Activated CD4-positive, alpha-beta T cell treated with anti-CD3 and anti-CD28 coated beads, Interleukin-2, amount 10 ng/mL, durations not matched to agents 24 days and 14 days (primary cell): ENCODE measurements around the gene GDF7. TPM values are rescaled to one million over a fixed set of nuclear protein-coding genes. Genes with fewer than 3 reads are reported as not detected.

ENCODE experiments used
- DNase-seq: peaks from one replicate; pipeline ENCODE4 v3.0.0; 2022
- H3K27ac Mint-ChIP-seq: one replicate; pipeline ENCODE4 v1.8.0; 2022; ENCODE audit warnings: mild to moderate bottlenecking, mixed read lengths
- H3K27me3 Mint-ChIP-seq: one replicate; pipeline ENCODE4 v1.8.0; 2022; ENCODE audit warnings: mixed read lengths
- H3K36me3 Mint-ChIP-seq: one replicate; pipeline ENCODE4 v1.8.0; 2022; ENCODE audit warnings: low read depth, mild to moderate bottlenecking, mixed read lengths
- H3K4me1 Mint-ChIP-seq: one replicate; pipeline ENCODE4 v1.8.0; 2021; ENCODE audit warnings: mixed read lengths
- H3K4me3 Mint-ChIP-seq: one replicate; pipeline ENCODE4 v1.8.0; 2022; ENCODE audit warnings: mild to moderate bottlenecking, moderate library complexity, mixed read lengths
- H3K9me3 Mint-ChIP-seq: one replicate; pipeline ENCODE4 v1.8.0; 2021; ENCODE audit warnings: mixed read lengths
- intact Hi-C: fragments of 100-400 bp; cut with micrococcal nuclease; formaldehyde crosslinking; loops from one replicate; pipeline ENCODE4 v1.15.1; 2023
- total RNA-seq: library from RNA; stranded (reverse); gene quantifications from 2 replicates; pipeline ENCODE4 v1.2.3, GENCODE V29; 2022

GDF7 gene
- total RNA-seq, 1 donor from 2014 or later = 0.26 TPM

GRCh38 chr2:20684581-20685063 is 17.7 kb downstream of the GDF7 start:
- H3K36me3 Mint-ChIP-seq = peaks cover 25% of the 10 kb centered on the region
- peaks cover 3% of the 10 kb centered on the region for H3K4me1 Mint-ChIP-seq
- intact Hi-C loops = no loop called here
- DNase-seq = no peak
- H3K9me3 Mint-ChIP-seq = no peaks in the 10 kb centered on the region
- H3K27me3 Mint-ChIP-seq = no peaks in the 10 kb centered on the region
- no peak overlapping the region for H3K4me3 Mint-ChIP-seq
- no peak overlapping the region for H3K27ac Mint-ChIP-seq

- Mint-ChIP-seq H3K27me3 (no peaks in the 10 kb centered on the region), H3K36me3 (peaks cover 23% of the 10 kb centered on the region), H3K9me3 (no peaks in the 10 kb centered on the region), H3K4me3 (no peak overlapping the region), H3K27ac (no peak overlapping the region), H3K4me1 (peaks cover under 1% of the 10 kb centered on the region)
- intact Hi-C loops = no loop called here
- no peak for DNase-seq
Measured at GRCh38 chr2:20687260-20687832, 20.4 kb downstream of the GDF7 start.

- H3K4me3 Mint-ChIP-seq = no peak overlapping the region
- H3K27me3 Mint-ChIP-seq = no peaks in the 10 kb centered on the region
- intact Hi-C loops = no loop called here
- H3K27ac Mint-ChIP-seq = no peak overlapping the region
- DNase-seq = no peak
- H3K9me3 Mint-ChIP-seq = no peaks in the 10 kb centered on the region
- no peaks in the 10 kb centered on the region for H3K4me1 Mint-ChIP-seq
- peaks cover 21% of the 10 kb centered on the region for H3K36me3 Mint-ChIP-seq
Measured at GRCh38 chr2:20689428-20690264, 22.7 kb downstream of the GDF7 start.

GRCh38 chr2:20691076-20691734 is 24.3 kb downstream of the GDF7 start:
- no peak overlapping the region for H3K4me3 Mint-ChIP-seq
- H3K27ac Mint-ChIP-seq = no peak overlapping the region
- intact Hi-C loops = no loop called here
- no peaks in the 10 kb centered on the region for H3K9me3 Mint-ChIP-seq
- no peaks in the 10 kb centered on the region for H3K4me1 Mint-ChIP-seq
- no peaks in the 10 kb centered on the region for H3K27me3 Mint-ChIP-seq
- peaks cover 20% of the 10 kb centered on the region for H3K36me3 Mint-ChIP-seq
- DNase-seq = no peak

- no peak for DNase-seq
- H3K27ac Mint-ChIP-seq = no peak overlapping the region
- H3K9me3 Mint-ChIP-seq = no peaks in the 10 kb centered on the region
- H3K27me3 Mint-ChIP-seq = no peaks in the 10 kb centered on the region
- no peak overlapping the region for H3K4me3 Mint-ChIP-seq
- H3K36me3 Mint-ChIP-seq = peaks cover 14% of the 10 kb centered on the region
- intact Hi-C loops = no loop called here
- H3K4me1 Mint-ChIP-seq = no peaks in the 10 kb centered on the region
Measured at GRCh38 chr2:20692081-20692480, 25.1 kb downstream of the GDF7 start.

- Mint-ChIP-seq H3K4me1 (no peaks in the 10 kb centered on the region), H3K36me3 (peaks cover 9% of the 10 kb centered on the region), H3K27me3 (no peaks in the 10 kb centered on the region), H3K27ac (no peak overlapping the region), H3K9me3 (no peaks in the 10 kb centered on the region), H3K4me3 (no peak overlapping the region)
- no peak for DNase-seq
- intact Hi-C loops = no loop called here
Measured at GRCh38 chr2:20693317-20693716, 26.4 kb downstream of the GDF7 start.

GRCh38 chr2:20696366-20696765 is 29.4 kb downstream of the GDF7 start:
- DNase-seq = no peak
- Mint-ChIP-seq H3K9me3 (no peaks in the 10 kb centered on the region), H3K4me1 (peaks cover 7% of the 10 kb centered on the region), H3K27me3 (no peaks in the 10 kb centered on the region), H3K4me3 (no peak overlapping the region), H3K27ac (no peak overlapping the region), H3K36me3 (peaks cover 4% of the 10 kb centered on the region)
- intact Hi-C loops = no loop called here

GRCh38 chr2:20697322-20697934 is 30.5 kb downstream of the GDF7 start:
- Mint-ChIP-seq H3K4me3 (no peak overlapping the region), H3K27ac (no peak overlapping the region), H3K4me1 (peaks cover 7% of the 10 kb centered on the region), H3K36me3 (peaks cover 4% of the 10 kb centered on the region), H3K27me3 (no peaks in the 10 kb centered on the region), H3K9me3 (no peaks in the 10 kb centered on the region)
- intact Hi-C loops = no loop called here
- no peak for DNase-seq

GRCh38 chr2:20698916-20699613 is 32.1 kb downstream of the GDF7 start:
- Mint-ChIP-seq H3K4me1 (peaks cover 7% of the 10 kb centered on the region), H3K36me3 (peaks cover 4% of the 10 kb centered on the region), H3K9me3 (no peaks in the 10 kb centered on the region), H3K27ac (no peak overlapping the region), H3K4me3 (no peak overlapping the region), H3K27me3 (no peaks in the 10 kb centered on the region)
- intact Hi-C loops = no loop called here
- no peak for DNase-seq

- peaks cover 4% of the 10 kb centered on the region for H3K36me3 Mint-ChIP-seq
- no peaks in the 10 kb centered on the region for H3K9me3 Mint-ChIP-seq
- DNase-seq = no peak
- H3K27me3 Mint-ChIP-seq = no peaks in the 10 kb centered on the region
- H3K27ac Mint-ChIP-seq = no peak overlapping the region
- H3K4me3 Mint-ChIP-seq = no peak overlapping the region
- H3K4me1 Mint-ChIP-seq = peaks cover 7% of the 10 kb centered on the region
- intact Hi-C loops = no loop called here
Measured at GRCh38 chr2:20702563-20702962, 35.6 kb downstream of the GDF7 start.

- H3K4me1 Mint-ChIP-seq = no peaks in the 10 kb centered on the region
- H3K9me3 Mint-ChIP-seq = no peaks in the 10 kb centered on the region
- no peak for DNase-seq
- H3K4me3 Mint-ChIP-seq = no peak overlapping the region
- intact Hi-C loops = no loop called here
- no peak overlapping the region for H3K27ac Mint-ChIP-seq
- no peaks in the 10 kb centered on the region for H3K36me3 Mint-ChIP-seq
- no peaks in the 10 kb centered on the region for H3K27me3 Mint-ChIP-seq
Measured at GRCh38 chr2:20704886-20705285, 37.9 kb downstream of the GDF7 start.

- Mint-ChIP-seq H3K4me1 (no peaks in the 10 kb centered on the region), H3K9me3 (no peaks in the 10 kb centered on the region), H3K27ac (no peak overlapping the region), H3K27me3 (no peaks in the 10 kb centered on the region), H3K36me3 (peaks cover under 1% of the 10 kb centered on the region), H3K4me3 (no peak overlapping the region)
- no peak for DNase-seq
- intact Hi-C loops = no loop called here
Measured at GRCh38 chr2:20706217-20706616, 39.3 kb downstream of the GDF7 start.

- Mint-ChIP-seq H3K9me3 (no peaks in the 10 kb centered on the region), H3K27me3 (no peaks in the 10 kb centered on the region), H3K4me3 (no peak overlapping the region), H3K4me1 (no peaks in the 10 kb centered on the region), H3K36me3 (peaks cover 3% of the 10 kb centered on the region), H3K27ac (no peak overlapping the region)
- DNase-seq = no peak
- intact Hi-C loops = no loop called here
Measured at GRCh38 chr2:20706786-20707185, 39.8 kb downstream of the GDF7 start.
